ENCODE results near the gene MYO1E.

GRCh38 chr15:59299929-59300617 lies 72.6 kb downstream of the MYO1E start:
- TF ChIP-seq MXI1 (conservative IDR thresholded peaks at IDR 0.05; ENCODE audit: poor library complexity, severe bottlenecking) (no peak), EZH2 (IDR thresholded peaks at IDR 0.05; ENCODE audit: borderline replicate concordance, insufficient read depth, low read length, poor library complexity, severe bottlenecking) (no peak), EP300 (conservative IDR thresholded peaks at IDR 0.05; ENCODE audit: poor library complexity, severe bottlenecking) (no peak), SMC3 (conservative IDR thresholded peaks at IDR 0.05; ENCODE audit: poor library complexity) (no peak), RAD21 (conservative IDR thresholded peaks at IDR 0.05) (no peak), POLR2AphosphoS5 (IDR thresholded peaks at IDR 0.05) (no peak)
- TF ChIP-seq, protein P1, sequence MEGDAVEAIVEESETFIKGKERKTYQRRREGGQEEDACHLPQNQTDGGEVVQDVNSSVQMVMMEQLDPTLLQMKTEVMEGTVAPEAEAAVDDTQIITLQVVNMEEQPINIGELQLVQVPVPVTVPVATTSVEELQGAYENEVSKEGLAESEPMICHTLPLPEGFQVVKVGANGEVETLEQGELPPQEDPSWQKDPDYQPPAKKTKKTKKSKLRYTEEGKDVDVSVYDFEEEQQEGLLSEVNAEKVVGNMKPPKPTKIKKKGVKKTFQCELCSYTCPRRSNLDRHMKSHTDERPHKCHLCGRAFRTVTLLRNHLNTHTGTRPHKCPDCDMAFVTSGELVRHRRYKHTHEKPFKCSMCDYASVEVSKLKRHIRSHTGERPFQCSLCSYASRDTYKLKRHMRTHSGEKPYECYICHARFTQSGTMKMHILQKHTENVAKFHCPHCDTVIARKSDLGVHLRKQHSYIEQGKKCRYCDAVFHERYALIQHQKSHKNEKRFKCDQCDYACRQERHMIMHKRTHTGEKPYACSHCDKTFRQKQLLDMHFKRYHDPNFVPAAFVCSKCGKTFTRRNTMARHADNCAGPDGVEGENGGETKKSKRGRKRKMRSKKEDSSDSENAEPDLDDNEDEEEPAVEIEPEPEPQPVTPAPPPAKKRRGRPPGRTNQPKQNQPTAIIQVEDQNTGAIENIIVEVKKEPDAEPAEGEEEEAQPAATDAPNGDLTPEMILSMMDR (IDR thresholded peaks at IDR 0.05; ENCODE audit: poor library complexity, severe bottlenecking): no peak
